ENCODE measurements around the gene SMARCAL1. TPM values are rescaled to one million over a fixed set of nuclear protein-coding genes. Genes with fewer than 3 reads are reported as not detected.
A peak's percentile ranks its signal among the peaks of the same experiment; 100 is the strongest.

The SMARCAL1 gene
- total and polyA plus RNA-seq, 2 of the 13 experiments (the other 11 are each of a cell fraction or from before 2014, with no cell fraction given), result 12.7 to 21.3 TPM

DNA sequence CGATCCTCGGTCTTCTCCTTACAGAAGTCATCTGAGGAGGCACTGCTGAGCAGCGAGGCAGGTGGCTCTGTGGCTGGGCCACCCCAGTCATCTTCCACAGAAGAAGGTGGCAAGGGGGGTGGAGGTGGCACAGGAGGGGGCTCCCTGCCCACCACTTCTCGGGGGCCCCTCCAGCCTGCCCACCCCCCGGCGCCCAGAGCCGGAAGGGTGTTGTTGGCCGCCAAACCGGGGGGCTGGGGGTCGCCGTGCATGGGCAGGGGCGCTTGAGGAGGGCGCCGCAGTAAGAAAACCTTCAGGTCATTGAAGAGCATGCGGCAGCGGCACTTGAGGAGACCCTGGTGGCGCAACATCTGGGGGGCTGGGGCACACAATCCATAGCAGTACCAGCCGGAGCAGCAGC is 42.5 kb upstream of the SMARCAL1 start (continued):
- TF ChIP-seq, protein P1, sequence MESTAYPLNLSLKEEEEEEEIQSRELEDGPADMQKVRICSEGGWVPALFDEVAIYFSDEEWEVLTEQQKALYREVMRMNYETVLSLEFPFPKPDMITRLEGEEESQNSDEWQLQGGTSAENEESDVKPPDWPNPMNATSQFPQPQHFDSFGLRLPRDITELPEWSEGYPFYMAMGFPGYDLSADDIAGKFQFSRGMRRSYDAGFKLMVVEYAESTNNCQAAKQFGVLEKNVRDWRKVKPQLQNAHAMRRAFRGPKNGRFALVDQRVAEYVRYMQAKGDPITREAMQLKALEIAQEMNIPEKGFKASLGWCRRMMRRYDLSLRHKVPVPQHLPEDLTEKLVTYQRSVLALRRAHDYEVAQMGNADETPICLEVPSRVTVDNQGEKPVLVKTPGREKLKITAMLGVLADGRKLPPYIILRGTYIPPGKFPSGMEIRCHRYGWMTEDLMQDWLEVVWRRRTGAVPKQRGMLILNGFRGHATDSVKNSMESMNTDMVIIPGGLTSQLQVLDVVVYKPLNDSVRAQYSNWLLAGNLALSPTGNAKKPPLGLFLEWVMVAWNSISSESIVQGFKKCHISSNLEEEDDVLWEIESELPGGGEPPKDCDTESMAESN (CRISPR knock-in tag; conservative IDR thresholded peaks at IDR 0.05), result no peak

- CTCF ChIA-PET (ENCODE audit: low intra/inter-chr PET ratio, low total read pairs), result no interaction called here
- H3K27ac ChIP-seq (ENCODE audit: extremely low read length, insufficient read depth, low read length), result no peak overlapping the region
- TF ChIP-seq TSC22D2 (CRISPR knock-in tag; IDR thresholded peaks at IDR 0.05; ENCODE audit: borderline replicate concordance), result no peak
- TF ChIP-seq ASH2L (IDR thresholded peaks at IDR 0.05; ENCODE audit: insufficient read length, low read depth, low read length), result no peak
- TF ChIP-seq EZH2 (conservative IDR thresholded peaks at IDR 0.05; ENCODE audit: low read depth, low read length), result 0 out of 2 replicates have a peak, but pooled peaks have one; percentile 54
- no peak for TF ChIP-seq ZNF282 (IDR thresholded peaks at IDR 0.05; ENCODE audit: partially characterized antibody)
- no peak for TF ChIP-seq ZNF790 (CRISPR knock-in tag; IDR thresholded peaks at IDR 0.05; ENCODE audit: borderline replicate concordance)
- TF ChIP-seq ZFP82 (CRISPR knock-in tag; IDR thresholded peaks at IDR 0.05; ENCODE audit: borderline replicate concordance), result no peak
- no peak for TF ChIP-seq RFX1 (IDR thresholded peaks at IDR 0.05)
- TF ChIP-seq EHMT2 (IDR thresholded peaks at IDR 0.05; ENCODE audit: borderline replicate concordance, low read depth, low read length), result no peak
- TF ChIP-seq PCBP2 (optimal IDR thresholded peaks at IDR 0.05; ENCODE audit: low read depth, low read length, poor library complexity, severe bottlenecking), result peak; percentile 27
- no peak for TF ChIP-seq DNMT3B (CRISPR knock-in tag; conservative IDR thresholded peaks at IDR 0.05)
- no peak for TF ChIP-seq ZNF18 (CRISPR knock-in tag; IDR thresholded peaks at IDR 0.05; ENCODE audit: insufficient replicate concordance)
- no peak for TF ChIP-seq ZNF343 (CRISPR knock-in tag; IDR thresholded peaks at IDR 0.05)
- TF ChIP-seq NR1H2 (CRISPR knock-in tag; IDR thresholded peaks at IDR 0.05; ENCODE audit: borderline replicate concordance, low read depth), result no peak
- no peak for TF ChIP-seq ZNF740 (CRISPR knock-in tag; IDR thresholded peaks at IDR 0.05)
Observed at GRCh38 chr2:216370961-216371712, 41.1 kb upstream of the SMARCAL1 start.

More at GRCh38 chr2:216370961-216371712, 41.1 kb upstream of the SMARCAL1 start:
- Histone ChIP-seq H3K9ac (ENCODE audit: insufficient read depth, low read depth, low read length) (no peak overlapping the region), H3K36me3 (replicated peaks in 1 of 2; ENCODE audit: control insufficient read depth in 1 of 2, insufficient read depth in 2 of 2, low read length in 2 of 2) (no peaks in the 10 kb centered on the region), H3K27me3 (ENCODE audit: control insufficient read depth in 1 of 2, insufficient read depth in 2 of 2, low read length in 2 of 2) (peaks cover 8 to 41% of the 10 kb centered on the region in 2 experiments; a peak in 4 of 5 replicates), H4K20me1 (ENCODE audit: insufficient read depth, low read length) (no peaks in the 10 kb centered on the region), H3K79me2 (ENCODE audit: insufficient read depth, low read length) (no peaks in the 10 kb centered on the region), H2AFZ (ENCODE audit: low read length) (no peak overlapping the region), H3K9me3 (ENCODE audit: low read length) (no peaks in the 10 kb centered on the region), H3K4me2 (ENCODE audit: low read depth, low read length) (no peak overlapping the region), H3K4me1 (ENCODE audit: insufficient read depth, low read length) (no peaks in the 10 kb centered on the region), H3K4me3 (replicated peaks in 1 of 3; ENCODE audit: insufficient read depth in 1 of 3, low read depth in 2 of 3, low read length in 3 of 3) (no peak overlapping the region)
- ATAC-seq (peak; percentile 51), DNase-seq (ENCODE audit: low spot score) (no peak), FAIRE-seq (no peak)
- intact Hi-C loops (cut with micrococcal nuclease; ENCODE audit: unreplicated experiment), result no loop called here
- in situ Hi-C loops (cut with HindIII; ENCODE audit: extremely low pct_ligation_motif_present, low pct_unique_long_range_greater_than_20kb), result no loop called here
- BruUV-seq (replicated peaks), result no TSS peak
- WGBS (ENCODE audit: low lambda C conversion rate), result 17% methylated on average over 53 of the region's 53 CpGs
- POLR2A ChIA-PET, result no interaction called here
